A673 (cell line): ENCODE measurements around the gene SYN1.

Source experiments
- CTCF ChIP-seq: fragments of 300-800, 200-600 bp; sonication (generic); conservative IDR thresholded peaks from 2 replicates; pipeline ENCODE4 v1.5.1; 2017; ENCODE audit warnings: low read depth, mild to moderate bottlenecking, antibody characterized with exemption, low read length, moderate library complexity, mixed read lengths
- EZH2 ChIP-seq: fragments of 200-600 bp; sonication (generic); IDR thresholded peaks from 2 replicates; pipeline ENCODE4 v1.6.1; 2017; ENCODE audit warnings: borderline replicate concordance, low read depth, mild to moderate bottlenecking, mixed read lengths, antibody characterized with exemption, low read length; ENCODE audit not compliant: poor library complexity, severe bottlenecking

GRCh38 chrX:47632666-47633065, 13.0 kb upstream of the SYN1 start:
- TF ChIP-seq CTCF (no peak), EZH2 (no peak)
